ENCODE results near the gene RHPN2.
"Not testable (repeated sequence)": the region's sequence is repeated elsewhere in the genome, so short reads cannot be mapped to it uniquely, and the experiment has no call there.

Gene RHPN2

DNA sequence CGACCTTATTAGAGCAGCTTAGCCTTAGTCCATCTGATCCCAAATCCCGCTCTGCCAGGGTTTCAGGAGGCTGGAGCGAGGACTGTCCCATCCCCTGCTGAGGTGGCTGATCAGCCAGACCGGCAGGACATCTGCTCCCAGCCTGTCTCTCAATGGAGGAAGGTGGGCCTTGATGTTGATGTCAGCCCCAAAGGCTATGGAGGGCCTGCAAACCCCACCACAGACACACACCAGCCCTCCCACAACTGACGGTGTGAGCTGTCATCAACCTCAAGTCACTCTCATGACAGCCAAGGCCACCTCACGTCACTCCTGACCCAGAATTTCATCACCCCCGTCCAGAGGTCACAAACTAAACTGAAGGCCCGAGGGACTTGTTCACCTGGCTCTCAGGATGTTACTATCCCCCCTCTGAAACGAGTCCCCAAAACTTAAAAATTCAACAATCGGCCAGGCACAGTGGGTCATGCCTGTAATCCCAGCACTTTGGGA, 25.5 kb downstream of the RHPN2 start:
- H3K9me3 ChIP-seq (ENCODE audit: insufficient read depth, low read depth, low read length) = no peaks in the 10 kb centered on the region
- no peaks in the 10 kb centered on the region for H3K4me1 ChIP-seq (ENCODE audit: insufficient read depth, low read length, poor library complexity, severe bottlenecking)
- H3K4me2 ChIP-seq (ENCODE audit: low read depth, low read length, poor library complexity, severe bottlenecking) = no peak overlapping the region
- no peaks in the 10 kb centered on the region for H3F3A ChIP-seq (ENCODE audit: low read depth)
- H4K20me1 ChIP-seq (ENCODE audit: insufficient read depth, low read length, poor library complexity, severe bottlenecking) = no peaks in the 10 kb centered on the region
- no peaks in the 10 kb centered on the region for H3K79me2 ChIP-seq (ENCODE audit: insufficient read depth, low read length)
- H3K9me2 ChIP-seq (replicated peaks; ENCODE audit: low read depth, low read length) = no peaks in the 10 kb centered on the region
- TF ChIP-seq CTCF (conservative IDR thresholded peaks at IDR 0.05; ENCODE audit: low read length) = no peak
- TF ChIP-seq EZH2phosphoT487 (IDR thresholded peaks at IDR 0.05; ENCODE audit: borderline replicate concordance) = no peak
- H3K9ac ChIP-seq (ENCODE audit: low read depth, low read length, poor library complexity, severe bottlenecking) = no peak overlapping the region
- H2AFZ ChIP-seq (ENCODE audit: low read length) = no peak overlapping the region
- H3K36me3 ChIP-seq (ENCODE audit: insufficient read depth, low read length) = no peaks in the 10 kb centered on the region
- H3K27me3 ChIP-seq (ENCODE audit: insufficient read depth, low read length, poor library complexity, severe bottlenecking) = no peaks in the 10 kb centered on the region
- no peak overlapping the region for H3K4me3 ChIP-seq (ENCODE audit: low read length, poor library complexity, severe bottlenecking)

GRCh38 chr19:33037168-33038025, 27.3 kb downstream of the RHPN2 start:
- peak overlapping the region; percentile 72 for H3K4me2 ChIP-seq (ENCODE audit: low read depth, low read length, poor library complexity, severe bottlenecking)
- H3K79me2 ChIP-seq (ENCODE audit: insufficient read depth, low read length); H4K20me1 ChIP-seq (ENCODE audit: insufficient read depth, low read length, poor library complexity, severe bottlenecking); H3K4me1 ChIP-seq (ENCODE audit: insufficient read depth, low read length, poor library complexity, severe bottlenecking); H3K36me3 ChIP-seq (ENCODE audit: insufficient read depth, low read length); H3F3A ChIP-seq (ENCODE audit: low read depth); H3K9me2 ChIP-seq (replicated peaks; ENCODE audit: low read depth, low read length); H3K9me3 ChIP-seq (ENCODE audit: insufficient read depth, low read depth, low read length); H3K27me3 ChIP-seq (ENCODE audit: insufficient read depth, low read length, poor library complexity, severe bottlenecking): not testable (repeated sequence)
- peak overlapping the region; percentile 68 for H3K4me3 ChIP-seq (ENCODE audit: low read length, poor library complexity, severe bottlenecking)
- 0 out of 2 replicates have a peak overlapping the region, but pooled peaks have one; percentile 30 for H2AFZ ChIP-seq (ENCODE audit: low read length)
- peak overlapping the region; percentile 45 for H3K9ac ChIP-seq (ENCODE audit: low read depth, low read length, poor library complexity, severe bottlenecking)

- H3K9me3 ChIP-seq (ENCODE audit: insufficient read depth, low read depth, low read length); H3K79me2 ChIP-seq (ENCODE audit: insufficient read depth, low read length); H3K27me3 ChIP-seq (ENCODE audit: insufficient read depth, low read length, poor library complexity, severe bottlenecking); H3K4me3 ChIP-seq (ENCODE audit: low read length, poor library complexity, severe bottlenecking); H4K20me1 ChIP-seq (ENCODE audit: insufficient read depth, low read length, poor library complexity, severe bottlenecking); H2AFZ ChIP-seq (ENCODE audit: low read length); H3K36me3 ChIP-seq (ENCODE audit: insufficient read depth, low read length); H3K9ac ChIP-seq (ENCODE audit: low read depth, low read length, poor library complexity, severe bottlenecking); H3F3A ChIP-seq (ENCODE audit: low read depth); H3K4me1 ChIP-seq (ENCODE audit: insufficient read depth, low read length, poor library complexity, severe bottlenecking); H3K9me2 ChIP-seq (replicated peaks; ENCODE audit: low read depth, low read length): not testable (repeated sequence)
- peak overlapping the region; percentile 72 for H3K4me2 ChIP-seq (ENCODE audit: low read depth, low read length, poor library complexity, severe bottlenecking)
Measured at GRCh38 chr19:33036370-33037167, 28.1 kb downstream of the RHPN2 start.

GRCh38 chr19:33035461-33035860, 29.2 kb downstream of the RHPN2 start:
- no peaks in the 10 kb centered on the region for H3K79me2 ChIP-seq (ENCODE audit: insufficient read depth, low read length)
- TF ChIP-seq CTCF (conservative IDR thresholded peaks at IDR 0.05; ENCODE audit: low read length) = no peak
- no peak for TF ChIP-seq EZH2phosphoT487 (IDR thresholded peaks at IDR 0.05; ENCODE audit: borderline replicate concordance)
- no peak overlapping the region for H3K9ac ChIP-seq (ENCODE audit: low read depth, low read length, poor library complexity, severe bottlenecking)
- H3F3A ChIP-seq (ENCODE audit: low read depth) = no peaks in the 10 kb centered on the region
- H2AFZ ChIP-seq (ENCODE audit: low read length) = no peak overlapping the region
- H3K4me1 ChIP-seq (ENCODE audit: insufficient read depth, low read length, poor library complexity, severe bottlenecking) = no peaks in the 10 kb centered on the region
- no peaks in the 10 kb centered on the region for H3K27me3 ChIP-seq (ENCODE audit: insufficient read depth, low read length, poor library complexity, severe bottlenecking)
- H3K4me3 ChIP-seq (ENCODE audit: low read length, poor library complexity, severe bottlenecking) = no peak overlapping the region
- no peaks in the 10 kb centered on the region for H3K9me3 ChIP-seq (ENCODE audit: insufficient read depth, low read depth, low read length)
- no peaks in the 10 kb centered on the region for H3K9me2 ChIP-seq (replicated peaks; ENCODE audit: low read depth, low read length)
- no peak overlapping the region for H3K4me2 ChIP-seq (ENCODE audit: low read depth, low read length, poor library complexity, severe bottlenecking)
- H3K36me3 ChIP-seq (ENCODE audit: insufficient read depth, low read length) = no peaks in the 10 kb centered on the region
- H4K20me1 ChIP-seq (ENCODE audit: insufficient read depth, low read length, poor library complexity, severe bottlenecking) = no peaks in the 10 kb centered on the region

All from Loucy (cell line).